OCI-LY1 (cell line): ENCODE results near the gene ATP5PO.
"Not testable (repeated sequence)": the region's sequence is repeated elsewhere in the genome, so short reads cannot be mapped to it uniquely, and the experiment has no call there.

Source experiments
- H2AFZ ChIP-seq: fragments of 200-600 bp; sonication (generic), shearing (Covaris generic); 2 replicates; pipeline ENCODE4 v1.6.0; 2014; ENCODE audit warnings: antibody characterized with exemption, mild to moderate bottlenecking, low read length
- H3F3A ChIP-seq: fragments of 200-600 bp; sonication (generic), shearing (Covaris generic); 2 replicates; pipeline ENCODE4 v1.6.0; 2014; ENCODE audit warnings: mild to moderate bottlenecking, antibody characterized with exemption, low read length, moderate library complexity; ENCODE audit not compliant: insufficient read depth
- H3K27ac ChIP-seq: fragments of 200-600 bp; sonication (generic); 2 replicates; pipeline ENCODE4 v1.5.1; 2014; ENCODE audit warnings: low read length, mixed run types, mild to moderate bottlenecking, low read depth; ENCODE audit not compliant: poor library complexity, severe bottlenecking
- H3K27me3 ChIP-seq: fragments of 200-600 bp; sonication (generic); 2 replicates; pipeline ENCODE4 v1.6.0; 2014; ENCODE audit warnings: antibody characterized with exemption, mild to moderate bottlenecking, low read length, moderate library complexity; ENCODE audit not compliant: insufficient read depth
- H3K36me3 ChIP-seq: fragments of 200-600 bp; sonication (generic); 2 replicates; pipeline ENCODE4 v1.6.1; 2014; ENCODE audit warnings: mild to moderate bottlenecking, antibody characterized with exemption, low read length, moderate library complexity, mixed read lengths; ENCODE audit not compliant: insufficient read depth
- H3K4me1 ChIP-seq: fragments of 200-600 bp; sonication (generic); 2 replicates; pipeline ENCODE4 v1.5.1; 2014; ENCODE audit warnings: mild to moderate bottlenecking, low read length, moderate library complexity; ENCODE audit not compliant: insufficient read depth, severe bottlenecking
- H3K4me2 ChIP-seq: fragments of 200-600 bp; sonication (generic), shearing (Covaris generic); 2 replicates; pipeline ENCODE4 v1.6.1; 2014; ENCODE audit warnings: low read length
- H3K4me3 ChIP-seq: fragments of 200-600 bp; sonication (generic); 2 replicates; pipeline ENCODE4 v1.5.1; 2014; ENCODE audit warnings: low read length, low read depth, mild to moderate bottlenecking, mixed read lengths; ENCODE audit not compliant: poor library complexity, severe bottlenecking
- H3K79me2 ChIP-seq: fragments of 200-600 bp; shearing (Covaris generic); 2 replicates; pipeline ENCODE4 v1.6.1; 2016; ENCODE audit warnings: mixed run types, low read length, mixed read lengths; ENCODE audit not compliant: insufficient read depth
- H3K9ac ChIP-seq: fragments of 200-600 bp; sonication (generic), shearing (Covaris generic); 2 replicates; pipeline ENCODE4 v1.6.1; 2014; ENCODE audit warnings: mild to moderate bottlenecking, low read length, mixed read lengths
- H3K9me2 ChIP-seq: fragments of 200-600 bp; sonication (generic), shearing (Covaris generic); 2 replicates; pipeline ENCODE4 v1.6.1; 2014; ENCODE audit warnings: low read depth, mild to moderate bottlenecking, low read length, mixed read lengths
- H3K9me3 ChIP-seq: fragments of 200-600 bp; shearing (Covaris generic); 2 replicates; pipeline ENCODE4 v1.6.1; 2014; ENCODE audit warnings: low read length, mixed read lengths
- H4K20me1 ChIP-seq: fragments of 200-600 bp; sonication (generic), shearing (Covaris generic); 2 replicates; pipeline ENCODE4 v1.6.0; 2016; ENCODE audit warnings: mild to moderate bottlenecking, low read length; ENCODE audit not compliant: insufficient read depth
- CTCF ChIP-seq: fragments of 200-600 bp; sonication (generic), shearing (Covaris generic); IDR thresholded peaks from 2 replicates; pipeline ENCODE4 v1.5.1; 2017; ENCODE audit warnings: mild to moderate bottlenecking, antibody characterized with exemption, low read length, moderate library complexity, mixed read lengths
- EZH2 ChIP-seq: fragments of 200-600 bp; sonication (generic), shearing (Covaris generic); IDR thresholded peaks from 2 replicates; pipeline ENCODE4 v1.8.0; 2017; ENCODE audit warnings: borderline replicate concordance, mixed run types, mild to moderate bottlenecking, antibody characterized with exemption, low read length, moderate library complexity, mixed read lengths

Gene ATP5PO

GRCh38 chr21:33932731-33933130 is 17.1 kb upstream of the ATP5PO start:
- Histone ChIP-seq H4K20me1 (no peaks in the 10 kb centered on the region), H3K9me3 (no peaks in the 10 kb centered on the region), H3F3A (no peaks in the 10 kb centered on the region), H3K9me2 (no peaks in the 10 kb centered on the region), H3K79me2 (no peaks in the 10 kb centered on the region), H3K4me2 (peak overlapping the region; percentile 98), H3K4me1 (peaks cover 52% of the 10 kb centered on the region), H3K36me3 (no peaks in the 10 kb centered on the region), H3K4me3 (peak overlapping the region; percentile 64), H3K9ac (peak overlapping the region; percentile 65; the same call in 1 of the 2 replicates), H3K27me3 (no peaks in the 10 kb centered on the region), H2AFZ (peak overlapping the region; percentile 87; the same call in 1 of the 2 replicates), H3K27ac (no peak overlapping the region)
- TF ChIP-seq CTCF (no peak), EZH2 (no peak)

GRCh38 chr21:33931799-33932390 is 16.3 kb upstream of the ATP5PO start:
- Histone ChIP-seq H3K4me2 (peak overlapping the region; percentile 98), H3K9me2 (no peaks in the 10 kb centered on the region), H3K4me3 (peak overlapping the region; percentile 64), H3K36me3 (no peaks in the 10 kb centered on the region), H3K79me2 (no peaks in the 10 kb centered on the region), H3K27ac (peak overlapping the region; percentile 67), H3F3A (no peaks in the 10 kb centered on the region), H4K20me1 (no peaks in the 10 kb centered on the region), H3K9ac (peak overlapping the region; percentile 65), H3K9me3 (no peaks in the 10 kb centered on the region), H2AFZ (peak overlapping the region; percentile 87), H3K27me3 (no peaks in the 10 kb centered on the region), H3K4me1 (peaks cover 44% of the 10 kb centered on the region)
- TF ChIP-seq EZH2, result no peak
- no peak for TF ChIP-seq CTCF

GRCh38 chr21:33931052-33931798 is 15.6 kb upstream of the ATP5PO start:
- H3K27me3 ChIP-seq, result not testable (repeated sequence)

GRCh38 chr21:33926248-33926647 is 10.6 kb upstream of the ATP5PO start:
- H3K9me3 ChIP-seq, H3K79me2 ChIP-seq, H3K4me2 ChIP-seq, H3K27ac ChIP-seq, H4K20me1 ChIP-seq, H3K27me3 ChIP-seq, H3K36me3 ChIP-seq, H3K9me2 ChIP-seq, H3F3A ChIP-seq, H2AFZ ChIP-seq, H3K4me3 ChIP-seq, H3K9ac ChIP-seq: not testable (repeated sequence)
- peaks cover 16% of the 10 kb centered on the region for H3K4me1 ChIP-seq

More at GRCh38 chr21:33931052-33931798, 15.6 kb upstream of the ATP5PO start:
- not testable (repeated sequence) for H3F3A ChIP-seq, H4K20me1 ChIP-seq, H3K36me3 ChIP-seq, H3K9me2 ChIP-seq, H3K9me3 ChIP-seq, H3K79me2 ChIP-seq
- Histone ChIP-seq H3K9ac (peak overlapping the region; percentile 65), H3K4me1 (peaks cover 37% of the 10 kb centered on the region), H3K27ac (peak overlapping the region; percentile 67), H3K4me3 (peak overlapping the region; percentile 64), H3K4me2 (peak overlapping the region; percentile 98), H2AFZ (peak overlapping the region; percentile 87)
